OCI-LY3 (cell line): Measurements from ENCODE around the gene MAP1B.

Experiments
- CTCF ChIP-seq: fragments of 200-600, 300-600 bp; sonication (generic); IDR thresholded peaks from 2 replicates; pipeline ENCODE4 v1.5.1; 2014; ENCODE audit warnings: antibody characterized with exemption, low read length, low read depth
- EZH2phosphoT487 ChIP-seq: fragments of 200-600 bp; shearing (Covaris generic); IDR thresholded peaks from 2 replicates; pipeline ENCODE4 v1.6.1; 2018; ENCODE audit warnings: antibody characterized with exemption, mixed run types, low read depth

GRCh38 chr5:72188166-72188565 lies 80.9 kb downstream of the MAP1B start:
- TF ChIP-seq CTCF (no peak), EZH2phosphoT487 (no peak)
